HepG2 (cell line): ENCODE data around the gene IGFLR1. TPM values are rescaled to one million over a fixed set of nuclear protein-coding genes. Genes with fewer than 3 reads are reported as not detected.

Source experiments
- FOXA3 ChIP-seq: IDR thresholded peaks from 2 replicates; pipeline ENCODE4 v1.6.1; 2016; ENCODE audit warnings: missing genetic modification reagents, missing compliant biosample characterization
- ISX ChIP-seq: sonication (generic); formaldehyde crosslinking; conservative IDR thresholded peaks from 2 replicates; pipeline ENCODE4 v1.5.0; 2020; ENCODE audit warnings: missing genetic modification reagents
- KDM1A ChIP-seq: IDR thresholded peaks from 2 replicates; pipeline ENCODE4 v1.6.1; 2016; ENCODE audit warnings: missing compliant biosample characterization
- SALL1 ChIP-seq: sonication (generic); formaldehyde crosslinking; IDR thresholded peaks from 2 replicates; pipeline ENCODE4 v1.8.0; 2022; ENCODE audit warnings: mild to moderate bottlenecking, missing genetic modification reagents
- TFDP2 ChIP-seq: sonication (generic); formaldehyde crosslinking; IDR thresholded peaks from 2 replicates; pipeline ENCODE4 v1.4.0; 2020; ENCODE audit warnings: missing genetic modification reagents
- ZBED4 ChIP-seq: sonication (generic); formaldehyde crosslinking; IDR thresholded peaks from 2 replicates; pipeline ENCODE4 v1.4.0; 2020; ENCODE audit warnings: missing genetic modification reagents, borderline replicate concordance
- ZBTB38 ChIP-seq: sonication (generic); formaldehyde crosslinking; IDR thresholded peaks from 2 replicates; pipeline ENCODE4 v1.5.1; 2020; ENCODE audit warnings: mild to moderate bottlenecking, missing genetic modification reagents
- ZNF225 ChIP-seq: sonication (generic); formaldehyde crosslinking; IDR thresholded peaks from 2 replicates; pipeline ENCODE4 v1.4.0; 2020; ENCODE audit warnings: mild to moderate bottlenecking, missing genetic modification reagents
- ZNF331 ChIP-seq: sonication (generic); formaldehyde crosslinking; IDR thresholded peaks from 2 replicates; pipeline ENCODE4 v1.4.0; 2020; ENCODE audit warnings: missing genetic modification reagents
- ZNF337 ChIP-seq: sonication (generic); formaldehyde crosslinking; IDR thresholded peaks from 2 replicates; pipeline ENCODE4 v1.5.1; 2020; ENCODE audit warnings: missing genetic modification reagents, low read depth, mild to moderate bottlenecking, borderline replicate concordance
- ZNF343 ChIP-seq: sonication (generic); formaldehyde crosslinking; IDR thresholded peaks from 2 replicates; pipeline ENCODE4 v1.4.0; 2020; ENCODE audit warnings: mild to moderate bottlenecking, missing genetic modification reagents
- ZNF383 ChIP-seq: sonication (generic); formaldehyde crosslinking; IDR thresholded peaks from 2 replicates; pipeline ENCODE4 v1.4.0; 2020; ENCODE audit warnings: missing genetic modification reagents, mild to moderate bottlenecking, borderline replicate concordance
- ZNF430 ChIP-seq: sonication (generic); formaldehyde crosslinking; IDR thresholded peaks from 2 replicates; pipeline ENCODE4 v1.9.0; 2021; ENCODE audit warnings: mild to moderate bottlenecking, missing genetic modification reagents
- ZNF558 ChIP-seq: sonication (generic); formaldehyde crosslinking; IDR thresholded peaks from 2 replicates; pipeline ENCODE4 v1.9.0; 2022; ENCODE audit warnings: mild to moderate bottlenecking, missing genetic modification reagents, borderline replicate concordance
- ZNF709 ChIP-seq: sonication (generic); formaldehyde crosslinking; IDR thresholded peaks from 2 replicates; pipeline ENCODE4 v1.5.0; 2020; ENCODE audit warnings: mild to moderate bottlenecking, missing genetic modification reagents
- ZNF724P ChIP-seq: sonication (generic); formaldehyde crosslinking; IDR thresholded peaks from 2 replicates; pipeline ENCODE4 v1.8.0; 2022; ENCODE audit warnings: missing genetic modification reagents, borderline replicate concordance
- ZNF792 ChIP-seq: IDR thresholded peaks from 2 replicates; pipeline ENCODE4 v1.6.1; 2016
- ZNF878 ChIP-seq: sonication (generic); formaldehyde crosslinking; IDR thresholded peaks from 2 replicates; pipeline ENCODE4 v1.8.1; 2023; ENCODE audit warnings: mild to moderate bottlenecking, missing genetic modification reagents, moderate library complexity
- polyA plus RNA-seq, 8 experiments: library from polyadenylated mRNA; depleted of rRNA in 3 of 8; stranded (reverse) in 7 of 8; unstranded in 1 of 8; fragments of >200 nt; fragmentation: Illumina TruSeq in 4 of 8; extraction: Trizol in 4 of 8; gene quantifications; 2 replicates each; pipeline versions ENCODE4 v1.2.1 to v1.2.3, GENCODE V29; 2011 to 2016; ENCODE audit warnings: low read depth in 4 of 8, missing spikeins in 1 of 8, mixed read lengths in 1 of 8; ENCODE audit not compliant: insufficient read depth in 1 of 8
- total RNA-seq, 5 experiments: library from RNA; depleted of rRNA; stranded (reverse); fragments of >200 nt; fragmentation: Illumina TruSeq; extraction: Trizol; gene quantifications; 2 replicates each; pipeline ENCODE4 v1.2.3, GENCODE V29; 2016; ENCODE audit warnings: low read depth in 1 of 5
- TF ChIP-seq, protein P1 (sequence below): IDR thresholded peaks from 2 replicates; pipeline ENCODE4 v1.6.1; 2016; ENCODE audit warnings: low read depth, missing genetic modification reagents, missing compliant biosample characterization

IGFLR1 gene
- total and polyA plus RNA-seq, 2 of the 13 experiments (the other 11 are each of a cell fraction or from before 2014, with no cell fraction given) = 5.4 to 8.9 TPM

GRCh38 chr19:35716801-35717664 is 25.2 kb downstream of the IGFLR1 start (continued):
- TF ChIP-seq FOXA3 (CRISPR knock-in tag) = no peak
- no peak; the same call in 1 of the 2 replicates for TF ChIP-seq ZNF331 (CRISPR knock-in tag)
- peak; percentile 64; the same call in 1 of the 2 replicates for TF ChIP-seq ZNF724P (CRISPR knock-in tag)
- no peak for TF ChIP-seq ZNF878 (CRISPR knock-in tag)
- TF ChIP-seq TFDP2 (CRISPR knock-in tag) = peak; percentile 60
- 0 out of 2 replicates have a peak, but pooled peaks have one; percentile 45 for TF ChIP-seq ZNF225 (CRISPR knock-in tag)
- TF ChIP-seq ZNF709 (CRISPR knock-in tag) = peak; percentile 41; the same call in 1 of the 2 replicates
- no peak for TF ChIP-seq ZNF337 (CRISPR knock-in tag)
- TF ChIP-seq, protein P1, sequence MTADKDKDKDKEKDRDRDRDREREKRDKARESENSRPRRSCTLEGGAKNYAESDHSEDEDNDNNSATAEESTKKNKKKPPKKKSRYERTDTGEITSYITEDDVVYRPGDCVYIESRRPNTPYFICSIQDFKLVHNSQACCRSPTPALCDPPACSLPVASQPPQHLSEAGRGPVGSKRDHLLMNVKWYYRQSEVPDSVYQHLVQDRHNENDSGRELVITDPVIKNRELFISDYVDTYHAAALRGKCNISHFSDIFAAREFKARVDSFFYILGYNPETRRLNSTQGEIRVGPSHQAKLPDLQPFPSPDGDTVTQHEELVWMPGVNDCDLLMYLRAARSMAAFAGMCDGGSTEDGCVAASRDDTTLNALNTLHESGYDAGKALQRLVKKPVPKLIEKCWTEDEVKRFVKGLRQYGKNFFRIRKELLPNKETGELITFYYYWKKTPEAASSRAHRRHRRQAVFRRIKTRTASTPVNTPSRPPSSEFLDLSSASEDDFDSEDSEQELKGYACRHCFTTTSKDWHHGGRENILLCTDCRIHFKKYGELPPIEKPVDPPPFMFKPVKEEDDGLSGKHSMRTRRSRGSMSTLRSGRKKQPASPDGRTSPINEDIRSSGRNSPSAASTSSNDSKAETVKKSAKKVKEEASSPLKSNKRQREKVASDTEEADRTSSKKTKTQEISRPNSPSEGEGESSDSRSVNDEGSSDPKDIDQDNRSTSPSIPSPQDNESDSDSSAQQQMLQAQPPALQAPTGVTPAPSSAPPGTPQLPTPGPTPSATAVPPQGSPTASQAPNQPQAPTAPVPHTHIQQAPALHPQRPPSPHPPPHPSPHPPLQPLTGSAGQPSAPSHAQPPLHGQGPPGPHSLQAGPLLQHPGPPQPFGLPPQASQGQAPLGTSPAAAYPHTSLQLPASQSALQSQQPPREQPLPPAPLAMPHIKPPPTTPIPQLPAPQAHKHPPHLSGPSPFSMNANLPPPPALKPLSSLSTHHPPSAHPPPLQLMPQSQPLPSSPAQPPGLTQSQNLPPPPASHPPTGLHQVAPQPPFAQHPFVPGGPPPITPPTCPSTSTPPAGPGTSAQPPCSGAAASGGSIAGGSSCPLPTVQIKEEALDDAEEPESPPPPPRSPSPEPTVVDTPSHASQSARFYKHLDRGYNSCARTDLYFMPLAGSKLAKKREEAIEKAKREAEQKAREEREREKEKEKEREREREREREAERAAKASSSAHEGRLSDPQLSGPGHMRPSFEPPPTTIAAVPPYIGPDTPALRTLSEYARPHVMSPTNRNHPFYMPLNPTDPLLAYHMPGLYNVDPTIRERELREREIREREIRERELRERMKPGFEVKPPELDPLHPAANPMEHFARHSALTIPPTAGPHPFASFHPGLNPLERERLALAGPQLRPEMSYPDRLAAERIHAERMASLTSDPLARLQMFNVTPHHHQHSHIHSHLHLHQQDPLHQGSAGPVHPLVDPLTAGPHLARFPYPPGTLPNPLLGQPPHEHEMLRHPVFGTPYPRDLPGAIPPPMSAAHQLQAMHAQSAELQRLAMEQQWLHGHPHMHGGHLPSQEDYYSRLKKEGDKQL (CRISPR knock-in tag) = no peak; the same call in 1 of the 2 replicates
- no peak; the same call in 1 of the 2 replicates for TF ChIP-seq ZBED4 (CRISPR knock-in tag)
- TF ChIP-seq SALL1 = peak; percentile 38; the same call in 1 of the 2 replicates
- peak; percentile 68; the same call in 1 of the 2 replicates for TF ChIP-seq ZNF792 (CRISPR knock-in tag)
- TF ChIP-seq ZBTB38 (CRISPR knock-in tag) = no peak
- TF ChIP-seq ZNF343 = 0 out of 2 replicates have a peak, but pooled peaks have one; percentile 17
- TF ChIP-seq ZNF558 (CRISPR knock-in tag) = peak; percentile 75; the same call in 1 of the 2 replicates
- 0 out of 2 replicates have a peak, but pooled peaks have one; percentile 22 for TF ChIP-seq ISX (CRISPR knock-in tag)
- peak; percentile 82; the same call in 1 of the 2 replicates for TF ChIP-seq ZNF383 (CRISPR knock-in tag)
- no peak for TF ChIP-seq KDM1A
- peak; percentile 35 for TF ChIP-seq ZNF430 (CRISPR knock-in tag)
